SK-N-SH (cell line): ENCODE measurements around the gene PPP1R14D.

Source experiments
- GATA2 ChIP-seq: sonication (generic); formaldehyde crosslinking; IDR thresholded peaks from 2 replicates; pipeline ENCODE4 v1.5.0; 2020; ENCODE audit warnings: mild to moderate bottlenecking, missing genetic modification reagents
- JUND ChIP-seq: IDR thresholded peaks from 2 replicates; pipeline ENCODE4 v1.4.0; 2012
- MEF2A ChIP-seq: IDR thresholded peaks from 2 replicates; pipeline ENCODE4 v1.4.0; 2012; ENCODE audit warnings: low read depth, borderline replicate concordance
- MXI1 ChIP-seq: IDR thresholded peaks from 2 replicates; pipeline ENCODE4 v1.6.1; 2012; ENCODE audit warnings: mild to moderate bottlenecking, low read depth, low read length, improper control_type of control experiment
- NRF1 ChIP-seq: IDR thresholded peaks from 2 replicates; pipeline ENCODE4 v1.6.1; 2012; ENCODE audit warnings: low read depth, mild to moderate bottlenecking, low read length
- TF ChIP-seq, protein P1 (sequence below): fragments of 200-600 bp; sonication (generic); IDR thresholded peaks from 2 replicates; pipeline ENCODE4 v1.6.1; 2017; ENCODE audit warnings: antibody characterized with exemption, mild to moderate bottlenecking, moderate library complexity

- TF ChIP-seq JUND: no peak
- TF ChIP-seq GATA2 (CRISPR knock-in tag): no peak
- no peak for TF ChIP-seq MXI1
- TF ChIP-seq, protein P1, sequence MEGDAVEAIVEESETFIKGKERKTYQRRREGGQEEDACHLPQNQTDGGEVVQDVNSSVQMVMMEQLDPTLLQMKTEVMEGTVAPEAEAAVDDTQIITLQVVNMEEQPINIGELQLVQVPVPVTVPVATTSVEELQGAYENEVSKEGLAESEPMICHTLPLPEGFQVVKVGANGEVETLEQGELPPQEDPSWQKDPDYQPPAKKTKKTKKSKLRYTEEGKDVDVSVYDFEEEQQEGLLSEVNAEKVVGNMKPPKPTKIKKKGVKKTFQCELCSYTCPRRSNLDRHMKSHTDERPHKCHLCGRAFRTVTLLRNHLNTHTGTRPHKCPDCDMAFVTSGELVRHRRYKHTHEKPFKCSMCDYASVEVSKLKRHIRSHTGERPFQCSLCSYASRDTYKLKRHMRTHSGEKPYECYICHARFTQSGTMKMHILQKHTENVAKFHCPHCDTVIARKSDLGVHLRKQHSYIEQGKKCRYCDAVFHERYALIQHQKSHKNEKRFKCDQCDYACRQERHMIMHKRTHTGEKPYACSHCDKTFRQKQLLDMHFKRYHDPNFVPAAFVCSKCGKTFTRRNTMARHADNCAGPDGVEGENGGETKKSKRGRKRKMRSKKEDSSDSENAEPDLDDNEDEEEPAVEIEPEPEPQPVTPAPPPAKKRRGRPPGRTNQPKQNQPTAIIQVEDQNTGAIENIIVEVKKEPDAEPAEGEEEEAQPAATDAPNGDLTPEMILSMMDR: no peak
- TF ChIP-seq NRF1: no peak
- TF ChIP-seq MEF2A: no peak
Observed at GRCh38 chr15:40766194-40766815, 62.2 kb downstream of the PPP1R14D start.
